ENCODE data around the gene APOBEC3G.

The APOBEC3G gene

DNA sequence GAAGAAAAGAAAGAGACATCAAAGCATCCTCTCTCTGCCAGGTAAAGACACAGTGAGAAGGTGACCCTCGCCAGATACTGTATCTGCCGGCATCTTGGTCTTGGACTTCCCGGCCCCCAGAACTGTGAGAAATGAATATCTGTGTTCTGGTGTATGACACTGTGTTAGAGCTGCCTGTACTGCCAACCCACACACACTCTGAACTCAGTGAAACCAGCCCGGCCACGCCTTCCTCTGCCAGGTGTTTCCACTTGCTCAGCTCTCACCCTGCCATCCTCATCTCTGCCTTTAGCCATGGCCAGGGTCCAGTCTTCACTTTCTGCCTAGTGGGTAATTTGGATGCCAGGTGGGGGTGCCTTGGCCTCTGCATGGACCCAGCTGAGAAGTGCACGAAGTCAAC lies 51.4 kb downstream of the APOBEC3G start:
- no peak for DNase-seq

DNA sequence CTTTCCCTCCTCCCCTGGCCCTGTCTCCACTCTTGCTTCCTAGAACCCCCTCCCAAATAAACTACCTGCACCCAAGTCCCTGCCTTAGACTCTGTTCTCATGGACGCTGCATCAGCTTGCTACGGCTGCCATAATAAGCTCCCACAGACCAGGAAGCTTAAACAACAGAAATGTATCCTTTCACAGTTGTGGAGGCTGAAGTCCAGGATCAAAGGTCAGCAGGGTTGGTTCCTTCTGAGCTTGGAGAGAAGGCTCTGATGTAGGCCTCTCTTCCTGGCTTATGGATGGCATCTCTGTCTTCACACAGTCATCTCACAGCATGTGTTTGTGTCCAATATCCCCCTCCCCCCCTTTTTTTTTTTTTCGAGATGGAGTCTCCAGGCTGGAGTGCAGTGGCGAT lies 52.0 kb downstream of the APOBEC3G start:
- no peak for DNase-seq

DNA sequence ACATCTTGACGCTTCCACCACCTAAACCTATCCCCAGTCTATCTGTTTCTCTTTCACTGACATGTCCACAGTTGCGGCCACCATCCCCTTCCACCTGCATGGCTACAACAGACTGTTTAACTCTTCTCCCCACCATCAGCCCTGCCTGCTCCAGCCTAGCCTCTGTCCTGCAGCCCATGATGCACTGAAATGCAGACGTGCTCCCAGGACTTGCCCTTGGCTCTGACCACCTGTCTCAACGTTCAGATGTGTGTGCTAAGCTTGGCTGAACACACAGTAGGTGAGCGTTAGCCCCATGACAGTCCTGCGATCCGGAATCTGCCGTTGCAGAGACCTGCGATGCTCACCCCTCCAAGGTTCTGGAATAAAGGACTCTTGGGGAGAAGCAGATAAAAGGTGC lies 52.7 kb downstream of the APOBEC3G start:
- DNase-seq, result no peak

DNA sequence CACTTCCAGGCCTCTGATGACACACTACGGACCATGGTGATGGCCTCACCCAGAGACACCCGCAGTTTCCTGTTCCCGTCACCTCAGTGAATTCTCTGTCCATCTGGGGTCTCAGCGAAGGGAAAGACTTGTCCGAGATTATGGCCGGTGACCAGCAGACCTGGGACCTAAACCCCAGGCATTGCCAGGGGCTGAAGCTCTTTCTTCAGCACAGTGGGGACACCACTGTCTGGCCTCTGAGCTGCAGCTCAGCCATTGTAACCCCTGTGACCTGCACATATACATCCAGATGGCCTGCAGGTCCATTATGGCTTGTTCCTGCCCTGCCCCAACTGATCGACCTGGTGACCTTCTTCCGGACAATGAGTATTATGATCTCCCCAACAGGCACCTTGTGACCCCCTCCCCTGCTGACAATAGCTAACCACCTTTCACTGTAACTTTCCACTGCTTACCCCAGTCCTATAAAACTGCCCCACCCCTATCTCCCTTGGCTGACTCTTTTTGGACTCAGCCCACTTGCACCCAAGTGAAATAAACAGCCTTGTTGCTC lies 53.2 kb downstream of the APOBEC3G start:
- no peak for DNase-seq

DNA sequence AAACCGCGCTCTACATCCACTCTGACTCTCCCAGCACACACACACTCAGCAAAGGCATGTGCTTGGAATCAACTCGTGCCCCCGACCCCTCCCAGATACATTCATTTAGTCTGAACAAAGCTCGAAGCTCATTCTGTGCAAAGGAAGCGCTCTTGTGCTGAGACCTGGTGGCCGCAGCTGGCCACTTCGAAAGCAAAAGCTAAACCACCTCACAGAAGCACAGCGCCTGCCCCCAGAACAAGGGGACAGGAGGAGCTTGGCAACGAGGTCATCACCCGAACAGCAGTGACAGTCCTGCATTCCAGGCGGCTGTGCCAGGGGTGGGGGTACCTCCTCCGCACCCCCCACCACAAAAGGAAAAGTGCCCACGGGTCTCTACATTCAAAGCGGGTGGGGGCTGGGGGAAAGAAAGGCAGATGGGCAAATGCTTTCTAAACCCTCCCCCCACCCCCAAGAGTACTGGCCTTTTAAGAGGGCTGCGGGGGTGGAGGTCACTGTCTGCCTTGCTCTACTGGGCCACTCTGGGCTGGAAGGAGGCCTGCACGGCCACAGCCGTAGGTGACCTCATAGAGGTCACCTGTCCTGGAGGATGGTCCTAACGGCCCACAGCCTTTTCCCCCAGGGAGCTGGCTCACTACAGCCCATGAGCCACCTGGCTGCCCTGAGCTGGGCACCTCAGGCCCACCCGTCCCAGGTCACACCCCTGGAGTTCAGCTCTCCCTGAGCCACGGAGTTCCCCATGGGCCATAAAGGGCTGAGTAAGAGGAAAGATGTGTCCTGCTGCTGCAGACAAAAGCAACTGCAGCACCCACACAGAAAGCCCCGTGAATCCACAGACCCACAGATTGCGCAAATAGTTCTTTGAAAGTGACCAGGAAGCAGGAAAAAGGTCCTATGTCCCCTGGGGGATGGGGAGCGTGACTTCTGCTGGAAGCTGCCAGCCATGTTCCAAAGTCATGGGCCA lies 54.1 kb downstream of the APOBEC3G start:
- DNase-seq, result peak; percentile 69

DNA sequence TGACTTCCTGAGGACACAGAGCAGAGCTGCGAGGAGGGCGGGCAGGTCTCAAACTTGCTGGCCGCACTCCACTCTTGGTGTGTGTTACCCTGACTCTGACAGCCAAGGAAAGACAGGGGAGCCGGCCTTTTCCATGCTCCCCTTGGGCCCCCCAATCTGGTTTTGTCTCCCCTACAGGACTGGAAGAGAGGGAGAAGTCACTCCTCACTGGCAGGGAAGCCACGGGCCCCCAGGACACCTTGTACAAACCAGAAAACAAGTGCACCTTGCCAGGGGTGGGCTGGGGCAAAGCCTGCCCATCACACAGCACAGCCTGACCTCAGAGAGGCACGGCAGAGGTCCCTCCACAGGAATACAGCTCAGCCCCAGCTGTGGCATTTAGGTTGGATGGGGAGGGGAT lies 55.2 kb downstream of the APOBEC3G start:
- DNase-seq, result peak; percentile 47

DNA sequence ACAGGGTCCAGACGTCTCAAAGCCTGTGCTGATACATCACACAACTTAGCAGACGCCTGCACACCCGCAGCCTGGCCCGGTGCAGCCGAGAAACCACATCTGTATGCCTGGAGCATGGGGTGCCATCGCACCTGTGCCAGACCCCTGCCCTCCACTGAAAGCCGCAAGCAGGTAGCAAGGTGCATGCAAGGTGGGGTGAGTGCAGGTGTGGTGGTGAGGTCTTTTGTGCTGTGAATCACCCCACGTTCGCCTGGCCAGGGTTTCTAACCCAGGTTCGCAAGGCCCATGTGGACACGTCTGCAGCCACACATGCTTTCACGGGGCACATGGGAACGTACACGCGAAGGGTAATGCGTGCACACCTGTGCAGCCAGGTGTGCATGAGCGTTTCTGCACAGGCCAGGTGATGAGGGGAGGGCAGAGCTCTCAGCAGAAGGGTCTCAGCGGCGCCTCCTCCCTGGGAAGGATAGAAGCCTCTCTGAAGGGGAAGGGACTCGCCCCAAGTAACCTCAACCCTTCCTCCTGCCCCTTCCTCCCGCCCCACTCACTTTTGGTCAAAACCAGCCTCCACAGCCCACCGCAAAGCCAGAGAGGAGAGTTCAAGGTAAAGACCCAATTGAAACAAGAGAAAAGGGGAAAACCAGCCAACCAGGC lies 55.9 kb downstream of the APOBEC3G start:
- DNase-seq, result peak; percentile 50

DNA sequence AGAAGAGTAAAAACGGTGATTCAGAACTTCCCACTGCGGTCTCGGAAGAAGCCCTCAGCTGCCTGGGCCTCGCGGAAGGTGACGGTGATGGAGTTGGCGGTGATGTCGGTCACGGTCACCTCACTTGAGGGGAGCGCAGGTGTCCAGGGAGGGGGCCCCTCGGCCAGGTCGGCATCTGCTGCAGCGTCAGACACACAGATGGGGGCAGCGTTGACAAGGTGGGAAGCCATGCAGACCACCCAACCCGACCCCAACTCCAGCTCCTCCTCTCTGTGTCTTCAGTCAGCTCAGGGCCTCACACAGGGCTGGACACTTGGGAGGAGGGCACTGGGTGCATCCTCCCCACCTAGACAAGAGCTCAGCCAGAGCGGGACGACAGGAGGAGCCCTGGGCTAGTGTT lies 56.8 kb downstream of the APOBEC3G start:
- DNase-seq, result peak; percentile 46

DNA sequence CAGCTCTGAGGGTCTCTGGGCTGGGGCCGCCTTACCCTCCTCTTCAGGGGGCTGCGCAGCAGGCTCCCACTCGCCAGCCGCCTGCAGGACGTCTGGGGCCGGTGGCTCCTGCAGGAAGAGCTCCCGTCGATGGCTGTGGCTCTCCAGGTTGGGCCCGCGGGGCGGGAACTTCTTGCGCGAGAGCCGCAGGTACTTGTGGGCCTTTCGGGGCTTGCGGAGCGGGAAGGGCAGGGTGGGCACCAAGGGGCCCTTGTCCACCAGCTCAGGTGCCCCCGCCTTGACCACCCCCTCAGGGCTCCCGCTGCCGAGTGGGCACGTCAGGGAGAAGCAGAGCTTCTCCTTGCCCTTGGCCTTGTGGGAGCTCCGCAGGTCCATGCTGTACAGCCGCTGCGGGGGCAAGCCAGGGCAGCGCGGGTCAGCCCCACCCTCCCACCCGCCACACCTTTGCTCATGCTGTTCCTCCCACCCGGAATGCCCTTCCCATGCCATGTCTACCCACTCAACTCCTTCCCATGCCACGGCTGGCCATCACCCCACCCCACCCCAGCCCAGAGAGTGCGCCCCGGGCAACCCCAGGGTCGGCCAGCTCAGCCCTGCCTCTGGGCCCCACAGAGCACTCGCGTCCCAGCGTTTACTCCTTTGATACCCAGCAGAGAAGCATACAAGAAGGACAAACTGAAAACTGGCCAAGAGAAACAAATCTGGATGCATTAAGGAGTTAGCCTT lies 57.5 kb downstream of the APOBEC3G start:
- no peak for DNase-seq

DNA sequence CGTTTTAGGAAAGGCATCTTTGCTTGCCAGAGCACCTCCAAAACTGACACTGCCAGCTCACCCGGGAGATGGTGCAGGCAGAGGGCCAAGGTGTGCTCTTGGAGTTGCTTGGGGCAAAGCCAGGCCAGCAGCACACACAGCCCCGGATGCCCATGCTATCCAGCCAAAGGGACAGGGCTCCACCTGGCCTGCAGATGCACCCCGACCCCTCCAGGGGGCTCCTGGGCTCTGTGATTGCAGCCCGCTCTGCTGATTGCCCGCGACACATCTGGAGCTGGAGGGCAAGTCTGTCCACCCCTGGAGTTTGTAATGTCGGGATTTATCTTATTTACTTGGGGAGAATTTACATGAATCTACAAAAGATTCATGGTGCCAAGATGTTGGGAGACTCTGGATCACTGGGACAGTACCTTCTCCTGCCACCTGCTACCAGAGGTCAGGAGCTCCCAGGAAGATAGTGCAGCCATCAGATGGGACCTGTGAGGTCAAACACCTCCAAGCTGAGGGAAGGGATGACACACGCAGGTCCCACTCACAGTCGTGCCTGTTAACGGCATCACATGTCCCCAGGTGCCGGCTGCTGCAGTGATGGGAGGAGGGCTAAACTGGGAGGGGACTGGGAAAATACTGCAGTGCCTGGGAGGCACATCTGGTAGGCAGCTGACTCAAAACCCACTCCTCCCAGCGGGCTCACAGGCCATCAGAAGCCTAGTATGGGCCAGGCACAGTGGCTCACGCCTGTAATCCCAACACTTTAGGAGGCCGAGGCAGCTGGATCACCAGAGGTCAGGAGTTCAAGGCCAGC lies 58.2 kb downstream of the APOBEC3G start:
- peak; percentile 93 for DNase-seq

DNA sequence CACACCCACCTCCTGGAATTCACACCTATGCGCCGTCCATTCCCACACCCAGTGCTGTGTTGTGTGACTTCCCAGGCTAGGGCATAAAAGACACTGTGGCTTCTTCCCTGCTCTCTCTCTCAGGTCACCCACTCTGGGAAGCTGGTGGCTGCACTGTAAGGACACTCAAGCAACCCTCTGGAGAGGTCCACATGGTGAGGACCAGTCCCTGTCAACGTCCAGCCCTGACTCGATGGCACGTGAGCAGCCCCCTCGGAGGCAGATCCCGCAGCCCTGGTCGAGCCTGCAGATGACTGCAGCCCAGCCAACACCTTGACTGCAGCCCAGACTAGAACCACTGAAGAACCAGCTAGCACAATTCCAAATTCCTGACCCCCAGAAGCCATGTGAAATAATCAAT lies 59.2 kb downstream of the APOBEC3G start:
- DNase-seq, result peak; percentile 48
